Esophagus muscularis mucosa (tissue), 4 donors: Measurements from ENCODE around the gene SELP. TPM values are rescaled to one million over a fixed set of nuclear protein-coding genes. Genes with fewer than 3 reads are reported as not detected.

Experiments
- DNase-seq: peaks from one replicate; pipeline ENCODE4 v3.0.0-alpha.2; 2017; ENCODE audit errors: extremely low spot score
- H3K27ac ChIP-seq, 4 donors: fragments of 200-600 bp; sonication (generic); replicated peaks in 1 of 4; 1 replicate in 3 of 4; 2 replicates in 1 of 4; pipeline ENCODE4 v1.5.1; 2016 to 2019; ENCODE audit warnings: mild to moderate bottlenecking in 1 of 4
- H3K27me3 ChIP-seq, 4 donors: fragments of 200-600 bp; sonication (generic); one replicate each; pipeline versions ENCODE4 v1.5.1 to v1.6.0; 2016 to 2019
- H3K36me3 ChIP-seq, 4 donors: fragments of 200-600 bp; sonication (generic); one replicate each; pipeline ENCODE4 v1.5.1; 2016 to 2019
- H3K4me1 ChIP-seq, 4 donors: fragments of 200-600 bp; sonication (generic); one replicate each; pipeline ENCODE4 v1.5.1; 2016 to 2019
- H3K4me3 ChIP-seq, 4 donors: fragments of 200-600 bp; sonication (generic); 1 replicate in 2 of 4; 2 replicates in 2 of 4; pipeline ENCODE4 v1.5.1; 2016 to 2019; ENCODE audit warnings: mild to moderate bottlenecking in 4 of 4, moderate library complexity in 1 of 4
- H3K9me3 ChIP-seq, 4 donors: fragments of 200-600 bp; sonication (generic); 1 replicate in 3 of 4; 2 replicates in 1 of 4; pipeline ENCODE4 v1.5.1; 2016 to 2019
- EP300 ChIP-seq: sonication (generic); formaldehyde crosslinking; IDR thresholded peaks from one replicate; pipeline ENCODE4 v1.6.1; 2017; ENCODE audit warnings: antibody characterized with exemption
- POLR2A ChIP-seq: fragments of 450-650 bp; IDR thresholded peaks from one replicate; pipeline ENCODE4 v1.6.1; 2017; ENCODE audit warnings: antibody characterized with exemption, moderate library complexity, mild to moderate bottlenecking, low read depth
- POLR2AphosphoS5 ChIP-seq, 2 donors: sonication (generic); formaldehyde crosslinking; IDR thresholded peaks; one replicate each; pipeline ENCODE4 v1.6.1; 2017; ENCODE audit warnings: antibody characterized with exemption in 2 of 2
- WGBS: methylation state at CpG from one replicate; pipeline ENCODE4 v1.1.5; 2018; 5-methylcytosine and 5-hydroxymethylcytosine counted together
- intact Hi-C: fragments of 100-400 bp; cut with DNase I; formaldehyde crosslinking; loops from one replicate; pipeline ENCODE4 v1.15.1; 2023
- total RNA-seq, 4 donors: library from RNA; depleted of rRNA; stranded (reverse); fragments of >200 nt; gene quantifications; one replicate each; pipeline versions ENCODE4 v1.1.0 to v1.2.1, GENCODE V29; 2016
- TF ChIP-seq, protein P1 (sequence below), 3 experiments: fragments of 200-600 bp in 2 of 3; fragments of 450-650 bp in 1 of 3; sonication (generic) in 2 of 3; IDR thresholded peaks; one replicate each; pipeline ENCODE4 v1.5.1; 2017 to 2019; ENCODE audit warnings: antibody characterized with exemption in 3 of 3, mild to moderate bottlenecking in 2 of 3, moderate library complexity in 1 of 3

The SELP gene
- total RNA-seq, 4 donors from 2014 or later, result 2.9 to 28.0 (median 7.5) TPM

DNA sequence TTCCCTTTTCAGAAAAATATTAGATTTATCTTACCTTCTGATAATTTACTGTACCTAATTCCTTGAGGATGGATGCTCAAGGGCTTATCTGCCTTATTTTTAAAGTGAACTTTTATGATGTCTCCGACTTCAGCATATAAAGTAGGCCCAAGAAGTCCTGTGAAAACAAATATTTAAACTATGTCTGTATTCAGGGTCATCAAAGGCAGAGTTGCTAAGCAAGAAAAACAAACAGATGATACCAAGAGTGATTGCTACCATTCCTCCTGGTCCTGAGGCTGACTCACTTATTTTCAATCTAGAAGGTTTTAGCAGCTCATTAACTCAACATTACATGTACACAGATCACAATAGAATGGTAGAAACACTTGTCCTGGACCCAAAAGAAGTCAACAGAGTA is 57.7 kb downstream of the SELP start:
- WGBS, result 35% methylated on average over 1 of the region's 1 CpG
- Histone ChIP-seq H3K27ac (no peak overlapping the region), H3K4me1 (peaks cover 0 to 6% (median 0%) of the 10 kb centered on the region in 4 donors), H3K27me3 (no peaks in the 10 kb centered on the region), H3K4me3 (no peak overlapping the region), H3K9me3 (no peaks in the 10 kb centered on the region), H3K36me3 (no peaks in the 10 kb centered on the region)
- intact Hi-C loops, result no loop called here
- TF ChIP-seq POLR2AphosphoS5 (IDR thresholded peaks at IDR 0.05) (no peak), EP300 (no peak), POLR2A (no peak)
- TF ChIP-seq, protein P1, sequence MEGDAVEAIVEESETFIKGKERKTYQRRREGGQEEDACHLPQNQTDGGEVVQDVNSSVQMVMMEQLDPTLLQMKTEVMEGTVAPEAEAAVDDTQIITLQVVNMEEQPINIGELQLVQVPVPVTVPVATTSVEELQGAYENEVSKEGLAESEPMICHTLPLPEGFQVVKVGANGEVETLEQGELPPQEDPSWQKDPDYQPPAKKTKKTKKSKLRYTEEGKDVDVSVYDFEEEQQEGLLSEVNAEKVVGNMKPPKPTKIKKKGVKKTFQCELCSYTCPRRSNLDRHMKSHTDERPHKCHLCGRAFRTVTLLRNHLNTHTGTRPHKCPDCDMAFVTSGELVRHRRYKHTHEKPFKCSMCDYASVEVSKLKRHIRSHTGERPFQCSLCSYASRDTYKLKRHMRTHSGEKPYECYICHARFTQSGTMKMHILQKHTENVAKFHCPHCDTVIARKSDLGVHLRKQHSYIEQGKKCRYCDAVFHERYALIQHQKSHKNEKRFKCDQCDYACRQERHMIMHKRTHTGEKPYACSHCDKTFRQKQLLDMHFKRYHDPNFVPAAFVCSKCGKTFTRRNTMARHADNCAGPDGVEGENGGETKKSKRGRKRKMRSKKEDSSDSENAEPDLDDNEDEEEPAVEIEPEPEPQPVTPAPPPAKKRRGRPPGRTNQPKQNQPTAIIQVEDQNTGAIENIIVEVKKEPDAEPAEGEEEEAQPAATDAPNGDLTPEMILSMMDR (IDR thresholded peaks at IDR 0.05), result no peak
- DNase-seq, result no peak

DNA sequence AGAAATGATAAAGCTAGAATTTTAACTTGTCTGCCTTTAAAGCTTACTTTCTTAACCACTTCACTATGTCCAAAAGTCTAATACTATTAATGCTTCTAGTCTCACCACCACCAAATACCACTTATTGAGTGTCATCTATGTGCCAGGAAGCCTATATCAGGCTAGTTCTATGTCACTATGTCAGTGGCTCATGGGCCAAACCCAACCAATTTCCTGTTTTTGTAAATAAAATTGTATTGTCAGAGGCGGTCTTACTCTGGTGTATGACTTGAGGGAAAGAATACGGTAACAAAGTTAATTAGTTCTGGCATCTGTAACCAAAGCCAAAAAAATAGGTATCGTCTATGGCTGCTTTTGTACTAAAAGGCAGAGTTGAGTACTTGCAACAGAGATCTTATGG is 58.5 kb downstream of the SELP start:
- no peak for TF ChIP-seq POLR2AphosphoS5 (IDR thresholded peaks at IDR 0.05)
- Histone ChIP-seq H3K27me3 (no peaks in the 10 kb centered on the region), H3K27ac (no peak overlapping the region), H3K36me3 (no peaks in the 10 kb centered on the region), H3K9me3 (no peaks in the 10 kb centered on the region), H3K4me3 (no peak overlapping the region), H3K4me1 (peaks cover 0 to 6% (median 0%) of the 10 kb centered on the region in 4 donors)
- no peak for DNase-seq
- intact Hi-C loops, result no loop called here
- 72% methylated on average over 3 of the region's 3 CpGs for WGBS

DNA sequence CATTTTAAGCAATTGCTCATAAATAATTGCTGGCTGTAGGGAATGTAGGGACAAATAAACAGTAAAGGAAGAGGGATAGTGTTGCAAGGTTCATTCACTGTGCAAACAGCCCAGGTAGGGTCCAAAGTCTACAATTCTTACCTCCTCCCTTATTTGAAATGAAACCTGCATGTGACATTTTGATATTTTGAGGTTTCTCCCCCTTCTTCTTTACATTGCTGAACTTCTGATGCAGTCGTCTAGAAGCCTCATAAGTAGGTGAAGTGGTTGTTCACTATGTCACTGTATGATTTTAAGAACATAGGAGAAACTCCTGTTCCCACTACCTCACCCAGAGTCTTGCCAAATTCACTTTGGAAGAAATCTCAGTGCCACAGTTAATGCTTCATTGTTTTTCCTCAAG is 59.8 kb downstream of the SELP start:
- Histone ChIP-seq H3K4me1 (peaks cover 0 to 6% (median 0%) of the 10 kb centered on the region in 4 donors), H3K9me3 (no peaks in the 10 kb centered on the region), H3K36me3 (no peaks in the 10 kb centered on the region), H3K27me3 (no peaks in the 10 kb centered on the region), H3K27ac (no peak overlapping the region), H3K4me3 (no peak overlapping the region)
- WGBS, result 78% methylated on average over 1 of the region's 1 CpG
- TF ChIP-seq POLR2A, result no peak
- TF ChIP-seq, protein P1 (IDR thresholded peaks at IDR 0.05), result no peak
- TF ChIP-seq POLR2AphosphoS5 (IDR thresholded peaks at IDR 0.05), result no peak
- TF ChIP-seq EP300, result no peak
- intact Hi-C loops, result no loop called here
- DNase-seq, result no peak

DNA sequence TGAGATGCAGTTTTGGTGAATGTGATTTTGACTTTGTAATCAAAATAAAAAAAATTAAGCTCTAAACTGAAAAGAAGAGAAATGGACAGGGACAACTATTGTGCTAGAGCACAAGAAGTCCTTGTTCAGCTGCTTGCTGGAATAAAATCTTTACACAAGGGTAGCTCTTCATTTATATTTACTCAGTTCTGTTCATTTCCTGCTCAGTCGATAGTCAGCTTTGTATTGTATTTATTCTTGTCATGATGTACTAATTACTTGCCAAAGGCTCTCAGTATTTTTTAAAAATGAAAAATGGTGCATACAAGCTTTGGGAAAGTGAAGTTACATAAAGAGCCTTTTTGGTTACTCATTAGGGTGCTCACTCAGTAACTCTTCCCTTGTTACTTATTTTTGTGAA is 61.4 kb downstream of the SELP start:
- WGBS, result 35% methylated on average over 1 of the region's 1 CpG
- Histone ChIP-seq H3K27me3 (no peaks in the 10 kb centered on the region), H3K27ac (no peak overlapping the region), H3K36me3 (no peaks in the 10 kb centered on the region), H3K4me3 (no peak overlapping the region), H3K9me3 (peaks cover 0 to 11% (median 3%) of the 10 kb centered on the region in 4 donors), H3K4me1 (peaks cover 0 to 6% (median 0%) of the 10 kb centered on the region in 4 donors)
- TF ChIP-seq, protein P1 (IDR thresholded peaks at IDR 0.05), result no peak
- TF ChIP-seq POLR2A, result no peak
- no peak for TF ChIP-seq POLR2AphosphoS5 (IDR thresholded peaks at IDR 0.05)
- TF ChIP-seq EP300, result no peak
- DNase-seq, result no peak
- intact Hi-C loops, result no loop called here

DNA sequence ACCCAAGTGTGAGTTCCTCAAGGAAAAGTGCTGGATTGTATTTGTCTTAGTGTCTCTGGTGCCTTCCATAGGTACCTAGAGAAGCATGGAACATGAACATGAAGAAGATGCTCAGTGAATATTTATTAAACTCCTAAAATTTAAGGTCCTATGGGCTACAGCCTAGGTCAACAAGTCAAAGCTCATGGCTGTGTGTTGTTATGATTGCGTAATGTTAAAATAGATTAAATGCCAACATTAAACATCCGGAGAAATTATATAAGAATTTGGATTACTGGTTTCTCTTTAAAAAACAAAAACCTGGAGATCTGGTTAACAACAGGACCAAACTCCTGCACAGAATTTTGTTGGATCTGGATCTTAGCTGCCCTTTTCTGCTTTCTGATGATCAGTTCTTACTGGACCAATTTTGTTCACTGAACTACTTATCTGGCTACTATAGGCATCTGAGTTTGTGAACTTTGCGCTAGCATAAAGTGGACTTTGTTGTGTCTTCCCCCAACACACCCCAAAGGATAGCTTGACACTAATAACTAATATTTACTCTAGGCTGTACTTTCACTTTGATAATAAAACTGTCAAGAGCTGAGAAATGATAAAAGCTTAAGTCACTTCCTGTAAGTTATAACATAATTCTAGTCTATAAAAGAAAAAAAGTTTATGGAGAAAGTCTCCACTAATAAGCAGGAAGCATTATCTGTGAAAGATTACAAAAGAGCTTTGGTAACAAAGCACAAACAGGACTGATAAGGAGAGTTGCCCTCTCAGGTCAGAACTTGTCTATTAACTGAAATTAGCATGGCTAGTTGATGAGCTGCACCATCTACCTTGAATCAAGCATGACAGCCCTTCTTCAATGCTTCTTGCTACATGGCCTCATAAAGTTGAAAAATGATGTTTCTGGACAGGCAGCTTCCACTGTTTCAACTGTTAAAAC is 64.3 kb downstream of the SELP start:
- Histone ChIP-seq H3K27ac (no peak overlapping the region), H3K4me3 (no peak overlapping the region), H3K36me3 (no peaks in the 10 kb centered on the region), H3K4me1 (no peaks in the 10 kb centered on the region), H3K27me3 (no peaks in the 10 kb centered on the region), H3K9me3 (peaks cover 0 to 21% (median 9%) of the 10 kb centered on the region in 4 donors)
- TF ChIP-seq, protein P1 (IDR thresholded peaks at IDR 0.05), result no peak
- no peak for TF ChIP-seq POLR2AphosphoS5 (IDR thresholded peaks at IDR 0.05)
- no peak for TF ChIP-seq POLR2A
- TF ChIP-seq EP300, result no peak
- DNase-seq, result no peak
- whole genome bisulfite sequencing, result 87% methylated on average over 3 of the region's 3 CpGs
- intact Hi-C loops, result no loop called here
